ENCODE data around the gene TRAK1. TPM values are rescaled to one million over a fixed set of nuclear protein-coding genes. Genes with fewer than 3 reads are reported as not detected.

The TRAK1 gene
- total and polyA plus RNA-seq, 8 donors = 28.2 to 50.3 (median 31.0) TPM

- Histone ChIP-seq H3K36me3 (peaks cover 0 to 8% of the 10 kb centered on the region in 2 donors), H3K4me3 (no peak overlapping the region), H3K4me1 (peaks cover 0 to 9% of the 10 kb centered on the region in 2 donors), H3K27ac (no peak overlapping the region), H3K9me3 (no peaks in the 10 kb centered on the region), H3K27me3 (no peaks in the 10 kb centered on the region)
- no peak for DNase-seq
- no peak for ATAC-seq
- TF ChIP-seq CTCF (IDR thresholded peaks at IDR 0.05) = no peak
- intact Hi-C loops (cut with DNase I) = no loop called here
These were observed 83.7 kb downstream of the TRAK1 start for GRCh38 chr3:42174679-42175385.

- no peak for TF ChIP-seq CTCF (IDR thresholded peaks at IDR 0.05)
- Histone ChIP-seq H3K4me1 (peaks cover 0 to 9% of the 10 kb centered on the region in 2 donors), H3K9me3 (no peaks in the 10 kb centered on the region), H3K36me3 (peaks cover 0 to 8% of the 10 kb centered on the region in 2 donors), H3K4me3 (no peak overlapping the region), H3K27ac (no peak overlapping the region), H3K27me3 (no peaks in the 10 kb centered on the region)
- intact Hi-C loops (cut with DNase I) = no loop called here
- DNase-seq (no peak), ATAC-seq (no peak)
These were observed 84.5 kb downstream of the TRAK1 start for GRCh38 chr3:42175386-42176240.

GRCh38 chr3:42176242-42177034 lies 85.3 kb downstream of the TRAK1 start:
- Histone ChIP-seq H3K4me1 (peaks cover 0 to 9% of the 10 kb centered on the region in 2 donors), H3K9me3 (no peaks in the 10 kb centered on the region), H3K4me3 (no peak overlapping the region), H3K27me3 (no peaks in the 10 kb centered on the region), H3K27ac (no peak overlapping the region), H3K36me3 (peaks cover 0 to 8% of the 10 kb centered on the region in 2 donors)
- TF ChIP-seq CTCF (IDR thresholded peaks at IDR 0.05) = no peak
- ATAC-seq (no peak), DNase-seq (no peak)
- intact Hi-C loops (cut with DNase I) = no loop called here

GRCh38 chr3:42177068-42177800 lies 86.1 kb downstream of the TRAK1 start:
- DNase-seq = no peak
- no peak for TF ChIP-seq CTCF (IDR thresholded peaks at IDR 0.05)
- H3K36me3 ChIP-seq = peaks cover 0 to 8% of the 10 kb centered on the region in 2 donors
- H3K27ac ChIP-seq = no peak overlapping the region
- no peaks in the 10 kb centered on the region for H3K27me3 ChIP-seq
- ATAC-seq = no peak
- intact Hi-C loops (cut with DNase I) = no loop called here
- H3K4me3 ChIP-seq = no peak overlapping the region
- H3K4me1 ChIP-seq = peaks cover 0 to 10% of the 10 kb centered on the region in 2 donors
- H3K9me3 ChIP-seq = no peaks in the 10 kb centered on the region

Measured in left lung (tissue), 10 donors.